Stimulated activated CD4-positive, alpha-beta T cell treated with anti-CD3 and anti-CD28 coated beads, TNF-alpha, amount 100 ng/mL, for 24 hours (primary cell): Measurements from ENCODE around the gene ACTN1.
"Not testable (repeated sequence)": the region's sequence is repeated elsewhere in the genome, so short reads cannot be mapped to it uniquely, and the experiment has no call there.

ENCODE experiments used
- DNase-seq, 3 experiments: peaks; one replicate each; pipeline ENCODE4 v3.0.0-alpha.2; 2020; ENCODE audit warnings: low read depth in 3 of 3

Gene ACTN1

GRCh38 chr14:68865542-68865941, 113.6 kb downstream of the ACTN1 start:
- no peak for DNase-seq

DNA sequence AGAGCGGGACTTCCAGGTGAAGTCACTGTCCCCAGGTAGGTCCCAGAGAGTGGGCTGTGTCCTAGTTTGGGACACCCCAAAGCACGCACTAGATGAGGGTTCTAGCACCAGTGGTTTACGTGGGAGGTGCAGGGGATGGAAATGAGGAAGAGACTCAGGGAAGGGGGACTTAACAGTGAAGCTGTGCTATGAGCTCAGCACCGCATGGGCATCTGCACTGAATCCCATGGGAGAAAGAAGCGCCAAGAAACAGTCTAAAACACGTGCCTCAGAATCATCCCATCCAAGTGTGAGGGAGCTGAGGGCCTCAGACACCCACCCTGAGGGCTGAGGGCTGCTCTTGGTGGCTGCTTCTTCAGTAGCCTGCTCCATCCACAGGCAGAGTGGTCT, 114.7 kb downstream of the ACTN1 start:
- DNase-seq: no peak

GRCh38 chr14:68863610-68864360, 115.3 kb downstream of the ACTN1 start:
- DNase-seq: no peak

- DNase-seq: peak; percentile 38 to 69 (median 56)
Observed at GRCh38 chr14:68862954-68863594, 116.0 kb downstream of the ACTN1 start.

DNA sequence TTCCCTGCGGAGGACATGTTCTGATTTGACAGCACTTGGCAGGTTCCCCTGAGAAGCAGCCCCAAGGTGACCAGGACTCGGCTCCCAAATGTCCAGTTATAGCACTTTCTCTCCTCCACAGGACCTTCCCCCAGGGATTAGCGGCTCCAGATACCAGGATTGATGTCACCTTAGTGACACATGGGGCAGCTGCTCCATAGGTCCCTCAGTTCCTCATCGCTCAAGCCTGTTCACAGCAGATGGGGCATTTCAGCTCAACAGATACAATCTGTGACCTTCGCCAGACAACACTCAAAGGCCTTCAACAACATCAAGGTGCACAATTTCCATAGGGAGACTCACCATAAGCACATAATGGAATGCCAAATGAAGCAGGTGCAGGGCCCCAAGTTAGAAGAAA, 118.3 kb downstream of the ACTN1 start:
- no peak for DNase-seq

GRCh38 chr14:68857516-68858070, 121.5 kb downstream of the ACTN1 start:
- no peak for DNase-seq

- no peak for DNase-seq
Observed at GRCh38 chr14:68856572-68856971, 122.5 kb downstream of the ACTN1 start.

GRCh38 chr14:68854421-68854820, 124.7 kb downstream of the ACTN1 start:
- DNase-seq: no peak

DNA sequence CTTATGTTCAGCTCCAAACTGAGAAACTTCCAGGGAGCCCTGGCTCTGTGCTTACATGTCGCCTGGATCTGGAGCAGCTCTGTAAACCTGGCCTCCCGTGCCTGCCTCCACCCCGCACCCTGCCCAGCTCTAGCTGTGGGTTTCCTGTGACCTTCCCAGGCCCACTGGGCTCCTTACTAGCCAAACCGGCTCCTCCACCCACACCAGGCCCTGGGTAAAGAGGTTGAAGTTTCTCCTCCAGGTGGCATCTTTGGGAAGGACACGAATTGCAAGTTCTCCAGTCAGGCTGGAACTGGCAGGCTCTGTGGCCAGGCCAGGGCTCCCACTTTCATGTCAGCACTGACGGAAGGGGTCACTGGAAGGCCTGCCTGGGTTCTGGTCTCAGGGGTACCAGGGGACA, 125.4 kb downstream of the ACTN1 start:
- DNase-seq: no peak

- DNase-seq: not testable (repeated sequence)
Observed at GRCh38 chr14:68852493-68852892, 126.6 kb downstream of the ACTN1 start.

DNA sequence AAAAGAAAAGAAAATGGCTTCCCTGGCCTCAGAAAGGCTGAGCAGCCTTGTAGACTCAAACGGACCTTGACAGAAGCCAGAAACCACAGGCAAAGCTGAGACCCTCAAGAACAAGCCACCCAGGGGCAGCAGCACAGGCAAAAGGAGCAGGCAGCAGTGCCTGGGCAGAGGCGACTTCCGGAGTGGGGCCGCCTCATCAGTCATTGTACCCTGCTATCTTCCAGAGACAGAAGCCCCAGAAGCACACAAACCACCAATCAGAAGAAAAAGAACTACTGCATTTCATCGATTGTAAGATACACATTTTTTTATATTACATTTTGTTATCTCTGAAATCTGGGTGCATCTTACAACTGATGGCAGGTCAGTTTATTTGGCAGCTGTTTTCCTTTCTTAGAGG, 128.0 kb downstream of the ACTN1 start:
- no peak for DNase-seq

DNA sequence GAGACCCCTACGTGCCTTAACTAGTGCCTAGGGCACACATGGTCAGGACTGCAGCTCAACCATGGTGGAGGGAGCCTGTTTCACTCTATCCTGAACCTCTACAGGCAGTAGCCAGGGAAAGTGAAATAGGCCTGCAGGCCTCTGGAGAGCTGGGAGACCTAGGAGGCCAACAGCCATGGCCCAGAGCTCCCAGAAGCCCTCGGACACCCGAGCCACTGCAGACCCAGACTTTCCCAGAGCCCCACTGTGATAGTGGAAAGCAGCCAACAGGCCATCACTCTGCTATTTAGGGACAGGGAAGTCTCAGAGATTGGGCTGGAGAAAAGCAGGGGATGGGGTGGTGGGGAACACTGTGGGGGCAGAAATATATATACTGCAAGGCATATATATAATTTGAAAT, 129.7 kb downstream of the ACTN1 start:
- DNase-seq: no peak

DNA sequence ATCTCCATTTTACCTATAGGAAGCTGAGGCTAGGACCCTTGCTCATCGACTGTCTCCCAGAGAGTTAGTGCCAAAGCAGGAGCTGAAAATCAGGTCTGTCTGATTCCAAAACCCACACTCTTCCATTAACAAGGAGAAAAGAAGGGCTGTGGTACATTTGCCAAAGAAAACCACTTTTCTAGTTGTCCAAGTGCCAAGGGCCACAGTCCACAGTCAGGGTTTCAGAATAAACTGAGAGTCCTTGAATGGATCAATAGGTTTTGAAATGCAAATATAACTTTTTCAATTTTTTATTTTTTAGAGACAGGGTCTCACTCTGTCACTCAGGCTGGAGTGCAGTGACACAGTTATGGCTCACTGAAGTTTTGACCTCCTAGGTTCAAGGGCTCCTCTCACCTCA, 130.8 kb downstream of the ACTN1 start:
- no peak for DNase-seq

GRCh38 chr14:68847640-68848039, 131.5 kb downstream of the ACTN1 start:
- not testable (repeated sequence) for DNase-seq

- no peak for DNase-seq
Observed at GRCh38 chr14:68846466-68846865, 132.6 kb downstream of the ACTN1 start.

DNA sequence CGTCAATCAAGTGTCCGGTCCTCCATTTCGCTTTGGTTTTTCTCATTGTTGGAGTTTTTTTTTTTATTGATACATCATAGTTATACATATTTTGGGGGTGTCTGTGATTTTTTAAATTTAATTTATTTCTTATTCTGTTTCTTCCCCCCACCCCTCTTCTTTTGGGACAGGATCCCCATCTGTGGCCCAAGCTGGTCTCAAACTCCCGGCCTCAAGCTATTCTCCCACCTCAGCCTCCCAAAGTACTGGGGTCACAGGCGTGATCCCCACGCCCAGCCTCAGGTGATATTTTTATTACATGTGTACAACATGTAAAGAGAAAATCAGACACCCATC, 134.9 kb downstream of the ACTN1 start:
- DNase-seq: no peak

- peak; percentile 54 to 77 (median 60) for DNase-seq
Observed at GRCh38 chr14:68843471-68844209, 135.5 kb downstream of the ACTN1 start.

- no peak for DNase-seq
Observed at GRCh38 chr14:68842298-68842697, 136.8 kb downstream of the ACTN1 start.

GRCh38 chr14:68841016-68841809, 137.9 kb downstream of the ACTN1 start:
- no peak for DNase-seq

GRCh38 chr14:68840454-68840853, 138.6 kb downstream of the ACTN1 start:
- no peak for DNase-seq

GRCh38 chr14:68836082-68836481, 143.0 kb downstream of the ACTN1 start:
- no peak for DNase-seq

DNA sequence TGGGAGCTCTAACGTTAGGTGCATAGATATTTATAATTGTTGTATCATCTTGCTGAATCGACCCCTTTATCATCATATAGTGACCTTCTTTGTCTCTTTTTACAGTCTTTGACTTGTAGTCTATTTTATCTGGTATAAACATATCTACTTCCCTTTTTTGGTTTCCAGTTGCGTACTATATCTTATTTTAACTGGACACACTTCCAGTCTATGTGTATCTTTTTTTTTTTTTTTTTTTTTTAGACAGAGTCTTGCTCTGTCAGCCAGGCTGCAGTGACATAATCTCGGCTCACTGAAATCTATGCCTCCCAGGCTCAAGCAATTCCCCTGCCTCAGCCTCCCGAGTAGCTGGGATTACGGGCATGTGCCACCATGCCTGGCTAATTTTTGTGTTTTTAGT, 144.3 kb downstream of the ACTN1 start:
- DNase-seq: no peak
